Lung (tissue), 12 donors: ENCODE measurements around the gene FMN1. TPM values are rescaled to one million over a fixed set of nuclear protein-coding genes. Genes with fewer than 3 reads are reported as not detected.

Experiments used
- ATAC-seq: fragments of 200-7000 bp; cut with Tn5 transposase; one replicate; pipeline ENCODE4 v1.9.1; 2020; ENCODE audit warnings: moderate number of reproducible peaks; ENCODE audit not compliant: insufficient read depth, low FRiP score
- DNase-seq, 3 donors: peaks; one replicate each; pipeline ENCODE4 v3.0.0-alpha.2; 2013 to 2017
- H3K27ac ChIP-seq, 2 donors: one replicate each; pipeline ENCODE4 v1.5.1; 2013; ENCODE audit warnings: mild to moderate bottlenecking in 2 of 2, moderate library complexity in 2 of 2, control low read depth in 1 of 2, inconsistent platforms in 1 of 2, low read depth in 1 of 2, low read length in 1 of 2
- H3K27me3 ChIP-seq, 3 donors: one replicate each; pipeline ENCODE4 v1.5.1; 2013; ENCODE audit warnings: low read length in 2 of 3; ENCODE audit not compliant: control insufficient read depth in 3 of 3, insufficient read depth in 3 of 3
- H3K36me3 ChIP-seq, 4 donors: one replicate each; pipeline ENCODE4 v1.5.1; 2013; ENCODE audit warnings: low read length in 4 of 4, mild to moderate bottlenecking in 1 of 4, moderate library complexity in 1 of 4; ENCODE audit not compliant: control insufficient read depth in 4 of 4, insufficient read depth in 4 of 4
- H3K4me1 ChIP-seq, 5 donors: one replicate each; pipeline ENCODE4 v1.5.1; 2013; ENCODE audit warnings: low read length in 5 of 5, mild to moderate bottlenecking in 2 of 5, moderate library complexity in 1 of 5; ENCODE audit not compliant: control insufficient read depth in 5 of 5, insufficient read depth in 5 of 5
- H3K4me3 ChIP-seq: one replicate; pipeline ENCODE4 v1.5.1; 2013; ENCODE audit warnings: mild to moderate bottlenecking, control low read depth, moderate library complexity
- H3K9ac ChIP-seq, 2 donors: one replicate each; pipeline ENCODE4 v1.5.1; 2013; ENCODE audit warnings: low read length in 2 of 2, control low read depth in 1 of 2; ENCODE audit not compliant: insufficient read depth in 1 of 2
- H3K9me3 ChIP-seq, 4 donors: one replicate each; pipeline ENCODE4 v1.5.1; 2013; ENCODE audit warnings: low read length in 3 of 4, mild to moderate bottlenecking in 1 of 4, moderate library complexity in 1 of 4; ENCODE audit not compliant: control insufficient read depth in 4 of 4, insufficient read depth in 3 of 4
- CTCF ChIP-seq: IDR thresholded peaks from 2 replicates; pipeline ENCODE4 v1.5.1; 2012; ENCODE audit warnings: mild to moderate bottlenecking; ENCODE audit errors: control extremely low read depth, extremely low read depth
- WGBS, 2 donors: extraction: QIAGEN DNeasy Blood & Tissue Kit; methylation state at CpG; one replicate each; pipeline ENCODE4 v1.1.7; 2013; 5-methylcytosine and 5-hydroxymethylcytosine counted together
- polyA plus RNA-seq, 2 donors: library from polyadenylated mRNA; stranded (reverse); fragments of 200-250 nt; gene quantifications; one replicate each; pipeline ENCODE4 v1.2.1, GENCODE V29; 2013
- total RNA-seq, 2 donors: library from RNA; depleted of rRNA in 1 of 2; stranded (reverse); fragments of >200 nt in 1 of 2; gene quantifications; one replicate each; pipeline ENCODE4 v1.2.1, GENCODE V29; 2014 to 2021
- donor health status: control.
- donor health status: control.
- donor health status: Bipolar disorder and iron deficiency.
- donor health status: healthy.
- donor health status: DM: yes; HTN: yes; CAD: no.

FMN1 gene
- total and polyA plus RNA-seq, 4 donors: 4.6 to 45.2 (median 15.7) TPM

DNA sequence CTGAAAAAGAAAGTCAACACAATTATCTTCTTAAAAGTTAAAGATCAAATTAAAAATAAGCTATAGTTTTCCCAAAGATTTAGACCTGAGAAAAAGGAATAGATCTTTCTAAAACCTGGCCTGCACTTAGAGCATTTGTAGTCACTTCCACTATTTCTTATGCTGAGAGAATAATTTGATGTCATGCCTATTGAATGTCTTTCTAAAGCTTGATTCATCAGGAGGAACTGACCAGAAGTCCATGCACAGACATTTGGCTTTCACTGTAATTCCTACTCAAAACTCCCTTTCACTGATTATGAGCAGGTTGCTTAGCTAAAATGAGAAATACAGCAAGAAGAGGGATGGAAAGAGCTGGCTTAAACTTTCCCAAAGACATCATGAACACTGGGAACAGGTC is 472.4 kb downstream of the FMN1 start:
- Histone ChIP-seq H3K36me3 (no peaks in the 10 kb centered on the region), H3K27me3 (peaks cover 22 to 57% (median 41%) of the 10 kb centered on the region in 3 donors), H3K4me1 (peaks cover 0 to 13% (median 9%) of the 10 kb centered on the region in 5 donors), H3K9me3 (peaks cover 0 to 9% (median 0%) of the 10 kb centered on the region in 4 donors), H3K9ac (no peak overlapping the region), H3K27ac (no peak overlapping the region), H3K4me3 (no peak overlapping the region)
- no peak for ATAC-seq
- DNase-seq: no peak
- no peak for TF ChIP-seq CTCF

DNA sequence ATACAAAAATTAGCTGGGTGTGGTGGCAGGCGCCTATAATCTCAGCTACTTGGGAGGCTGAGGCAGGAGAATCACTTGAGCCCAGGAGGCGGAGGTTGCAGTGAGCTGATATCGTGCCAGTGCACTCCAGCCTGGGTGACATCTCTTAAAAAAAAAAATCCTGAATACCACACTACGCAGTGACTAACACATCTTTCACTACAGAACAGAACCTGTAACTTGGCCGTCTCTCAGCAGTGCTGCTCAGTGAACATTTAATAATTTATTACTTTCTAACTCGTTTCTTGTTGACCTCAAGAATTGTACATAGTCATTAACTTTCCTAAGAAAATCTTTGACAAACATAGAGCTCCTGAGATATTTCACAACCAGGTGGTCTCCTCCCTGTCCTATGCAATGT is 472.9 kb downstream of the FMN1 start:
- Histone ChIP-seq H3K36me3 (no peaks in the 10 kb centered on the region), H3K9me3 (peaks cover 0 to 9% (median 0%) of the 10 kb centered on the region in 4 donors), H3K4me1 (peaks cover 0 to 14% (median 9%) of the 10 kb centered on the region in 5 donors), H3K4me3 (no peak overlapping the region), H3K9ac (no peak overlapping the region), H3K27me3 (peaks cover 22 to 62% (median 46%) of the 10 kb centered on the region in 3 donors), H3K27ac (no peak overlapping the region)
- DNase-seq: no peak
- no peak for ATAC-seq
- WGBS, 2 donors: 85 to 86% methylated on average over 6 of the region's 6 CpGs
- TF ChIP-seq CTCF: no peak

- ATAC-seq (no peak), DNase-seq (peak in 1 of 3 donors; percentile 23)
- Histone ChIP-seq H3K9ac (no peak overlapping the region), H3K4me1 (peaks cover 0 to 14% (median 9%) of the 10 kb centered on the region in 5 donors), H3K36me3 (no peaks in the 10 kb centered on the region), H3K27ac (no peak overlapping the region), H3K9me3 (peaks cover 0 to 9% (median 0%) of the 10 kb centered on the region in 4 donors), H3K4me3 (no peak overlapping the region), H3K27me3 (peaks cover 31 to 87% (median 71%) of the 10 kb centered on the region in 3 donors)
- no peak for TF ChIP-seq CTCF
- 4% methylated on average over 62 to 70 of the region's 70 CpGs for WGBS, 2 donors
Observed at GRCh38 chr15:32718821-32719716, 475.4 kb downstream of the FMN1 start.
